ENCODE data around the gene ESPNL.

DNA sequence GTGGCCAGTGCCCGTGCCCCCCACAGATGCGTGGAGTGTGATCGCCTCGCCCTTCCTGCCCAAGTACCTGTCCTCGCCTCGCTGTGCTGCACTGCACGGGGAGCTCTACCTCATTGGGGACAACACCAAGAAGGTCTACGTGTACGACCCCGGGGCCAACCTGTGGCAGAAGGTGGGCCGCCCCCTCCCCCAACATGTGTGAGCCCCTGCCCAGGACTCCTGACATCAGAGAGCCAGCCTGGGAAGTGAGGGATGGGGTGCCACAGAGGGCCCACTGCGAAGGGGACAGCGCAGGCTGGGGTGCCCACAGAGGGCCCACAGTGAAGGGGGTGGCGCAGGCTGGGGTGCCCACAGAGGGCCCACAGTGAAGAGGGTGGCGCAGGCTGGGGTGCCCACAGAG is 48.8 kb downstream of the ESPNL start:
- no peak for TF ChIP-seq POLR2A (IDR thresholded peaks at IDR 0.05)
- TF ChIP-seq CTCF (IDR thresholded peaks at IDR 0.05), result no peak

Measured in lower leg skin (tissue), 3 donors.